T-helper 2 cell treated with Interferon-gamma antibody and Interleukin-4, amounts not matched to agents 5 μg/mL and 100 μg/mL, for 36 hours (primary cell): ENCODE results near the gene GRHPR.

Experiments
- DNase-seq: peaks from one replicate; pipeline ENCODE4 v3.0.0; 2021; ENCODE audit warnings: low spot score
- H3K27ac Mint-ChIP-seq: one replicate; pipeline ENCODE4 v1.8.0; 2021; ENCODE audit warnings: mild to moderate bottlenecking, mixed read lengths
- H3K27me3 Mint-ChIP-seq: one replicate; pipeline ENCODE4 v1.8.0; 2021; ENCODE audit warnings: low read depth, mixed read lengths
- H3K36me3 Mint-ChIP-seq: one replicate; pipeline ENCODE4 v1.8.0; 2021; ENCODE audit warnings: low read depth, mixed read lengths
- H3K4me1 Mint-ChIP-seq: one replicate; pipeline ENCODE4 v1.8.0; 2021; ENCODE audit warnings: low read depth, mixed read lengths
- H3K4me3 Mint-ChIP-seq: one replicate; pipeline ENCODE4 v1.8.0; 2022; ENCODE audit warnings: mild to moderate bottlenecking, moderate library complexity, mixed read lengths
- H3K9me3 Mint-ChIP-seq: one replicate; pipeline ENCODE4 v1.8.0; 2021; ENCODE audit warnings: mixed read lengths

The GRHPR gene

DNA sequence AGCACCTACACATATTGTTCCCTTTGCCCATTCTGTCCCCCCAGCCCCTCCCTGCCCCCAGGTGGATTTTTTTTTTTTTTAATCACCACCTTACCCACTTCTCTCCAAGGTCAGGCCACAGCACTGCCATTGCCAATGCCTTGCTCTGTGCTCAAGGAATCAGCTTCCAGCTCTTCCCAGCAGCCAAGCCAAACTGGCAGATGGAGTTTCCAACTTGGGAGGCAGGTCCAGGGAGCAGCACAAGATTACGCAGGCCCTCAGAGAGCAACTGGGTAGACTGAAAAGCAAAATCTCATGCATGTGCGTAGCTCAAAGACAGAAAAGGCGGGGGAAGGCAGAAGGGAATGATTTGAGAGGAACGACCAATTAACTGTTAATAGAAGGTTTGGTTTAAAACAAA is 15.1 kb downstream of the GRHPR start:
- Mint-ChIP-seq H3K27ac (no peak overlapping the region), H3K4me3 (no peak overlapping the region), H3K36me3 (peaks cover 41% of the 10 kb centered on the region), H3K27me3 (no peaks in the 10 kb centered on the region), H3K4me1 (peaks cover 2% of the 10 kb centered on the region), H3K9me3 (no peaks in the 10 kb centered on the region)
- no peak for DNase-seq

DNA sequence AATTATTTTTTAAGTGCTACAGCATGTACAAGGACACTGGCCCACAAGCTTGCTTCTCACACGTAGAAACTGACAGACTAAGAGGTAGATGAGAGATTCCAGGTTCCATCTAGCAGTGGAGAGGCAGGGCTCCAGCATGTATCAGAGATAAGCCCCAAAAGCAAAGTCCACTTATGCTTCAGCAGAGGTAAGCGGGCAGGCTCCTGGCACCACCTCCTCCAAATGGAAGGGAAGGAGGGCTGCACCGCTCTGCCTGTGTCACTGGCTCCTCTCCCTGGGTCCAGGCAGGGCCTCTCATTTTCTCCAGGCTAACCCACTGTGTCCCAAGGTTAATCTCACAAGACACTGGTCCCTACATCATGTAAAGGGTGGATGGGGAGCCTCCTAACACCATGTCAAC is 15.9 kb downstream of the GRHPR start:
- Mint-ChIP-seq H3K9me3 (no peaks in the 10 kb centered on the region), H3K4me1 (no peaks in the 10 kb centered on the region), H3K27me3 (no peaks in the 10 kb centered on the region), H3K4me3 (no peak overlapping the region), H3K36me3 (peaks cover 39% of the 10 kb centered on the region), H3K27ac (no peak overlapping the region)
- DNase-seq: no peak

DNA sequence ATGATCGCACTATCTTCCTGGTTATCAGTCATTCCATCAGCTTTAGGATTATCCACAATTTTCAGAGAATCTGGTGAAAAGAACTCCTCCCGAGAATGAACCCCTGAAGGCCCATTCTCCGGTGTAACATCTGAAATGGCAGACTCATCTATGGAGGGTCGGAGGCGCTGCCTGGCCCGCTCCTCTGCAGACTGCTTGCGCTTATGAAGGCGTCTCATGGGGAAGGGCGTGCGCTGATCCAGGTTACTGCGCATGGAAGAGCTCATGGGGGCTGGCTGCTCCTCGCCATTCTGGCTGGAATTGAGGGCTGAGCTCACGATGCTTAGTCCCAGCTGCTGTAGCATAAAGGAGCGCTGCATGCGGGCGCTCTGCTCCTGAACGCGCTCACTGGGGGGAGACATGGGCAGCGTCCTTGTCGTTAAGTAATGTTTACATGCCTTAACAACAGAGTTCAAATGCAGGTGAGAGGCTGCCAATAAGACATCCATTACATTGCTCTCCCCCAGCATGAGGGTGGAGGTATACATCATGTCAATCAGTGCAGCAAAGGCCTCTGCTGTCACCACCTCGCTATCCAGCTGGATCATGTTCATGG is 19.4 kb downstream of the GRHPR start:
- DNase-seq: no peak
- H3K4me1 Mint-ChIP-seq: peaks cover 8% of the 10 kb centered on the region
- H3K36me3 Mint-ChIP-seq: peaks cover 36% of the 10 kb centered on the region
- H3K4me3 Mint-ChIP-seq: no peak overlapping the region
- no peak overlapping the region for H3K27ac Mint-ChIP-seq
- H3K27me3 Mint-ChIP-seq: no peaks in the 10 kb centered on the region
- H3K9me3 Mint-ChIP-seq: no peaks in the 10 kb centered on the region

DNA sequence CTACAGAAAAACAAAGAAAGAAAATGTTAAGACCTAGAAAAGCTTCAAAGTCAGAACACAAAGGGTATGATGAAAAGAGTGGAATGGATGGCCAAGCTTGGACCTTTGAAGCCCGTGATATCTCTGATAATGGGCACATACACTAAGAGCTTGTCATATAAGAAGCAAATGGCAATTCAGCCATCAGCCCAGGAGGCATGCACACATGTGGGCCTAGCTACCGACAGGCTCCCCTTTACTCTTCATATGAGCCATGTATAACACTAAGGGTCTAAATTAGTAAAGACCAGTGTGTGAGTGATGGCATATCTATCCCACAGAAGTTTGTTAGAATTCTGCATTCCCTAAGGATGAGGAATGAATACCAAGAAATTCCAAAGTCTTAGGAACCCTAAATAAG is 20.1 kb downstream of the GRHPR start:
- Mint-ChIP-seq H3K27me3 (no peaks in the 10 kb centered on the region), H3K27ac (no peak overlapping the region), H3K36me3 (peaks cover 32% of the 10 kb centered on the region), H3K9me3 (no peaks in the 10 kb centered on the region), H3K4me3 (no peak overlapping the region), H3K4me1 (peaks cover 11% of the 10 kb centered on the region)
- no peak for DNase-seq

DNA sequence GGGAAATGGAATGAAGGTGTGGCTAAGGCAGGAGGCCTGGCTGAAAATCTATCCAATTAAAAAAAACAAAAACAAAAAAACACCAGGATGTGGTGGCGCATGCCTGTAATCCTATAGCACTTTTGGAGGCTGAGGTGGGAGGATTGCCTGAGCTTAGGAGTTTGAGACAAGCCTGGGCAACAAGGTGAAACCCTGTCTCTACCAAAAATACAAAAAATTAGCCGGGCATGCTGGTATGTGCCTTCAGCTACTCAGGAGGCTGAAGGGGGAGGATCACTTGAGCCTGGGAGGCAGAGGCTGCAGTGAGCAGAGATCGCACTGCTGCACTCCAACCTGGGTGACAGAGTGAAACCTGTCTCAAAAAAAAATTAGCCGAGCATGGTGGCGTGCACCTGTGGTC is 21.1 kb downstream of the GRHPR start:
- H3K27ac Mint-ChIP-seq: no peak overlapping the region
- peaks cover 31% of the 10 kb centered on the region for H3K36me3 Mint-ChIP-seq
- no peak for DNase-seq
- H3K4me3 Mint-ChIP-seq: no peak overlapping the region
- H3K4me1 Mint-ChIP-seq: peaks cover 11% of the 10 kb centered on the region
- H3K9me3 Mint-ChIP-seq: no peaks in the 10 kb centered on the region
- H3K27me3 Mint-ChIP-seq: no peaks in the 10 kb centered on the region

DNA sequence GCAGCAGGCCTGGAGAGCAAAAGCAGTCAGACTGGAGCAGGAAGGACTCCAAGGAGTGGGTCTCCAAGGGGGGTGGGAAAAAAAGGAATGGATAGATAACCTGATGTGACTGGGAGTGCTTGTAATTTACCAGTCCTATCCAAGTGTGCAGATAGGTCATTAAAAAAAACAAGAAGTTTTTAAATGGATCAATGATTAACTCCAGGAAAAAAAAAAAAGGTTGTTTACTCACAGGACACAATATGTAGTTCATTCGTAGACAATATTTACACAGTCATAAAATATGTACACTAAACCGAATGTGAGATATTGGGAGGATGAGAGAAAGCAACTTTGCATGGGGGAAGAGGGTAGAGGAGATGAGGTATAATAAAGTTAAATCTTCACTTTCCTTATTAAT is 22.4 kb downstream of the GRHPR start:
- H3K36me3 Mint-ChIP-seq: peaks cover 32% of the 10 kb centered on the region
- H3K27me3 Mint-ChIP-seq: no peaks in the 10 kb centered on the region
- no peak overlapping the region for H3K4me3 Mint-ChIP-seq
- peaks cover 11% of the 10 kb centered on the region for H3K4me1 Mint-ChIP-seq
- no peak for DNase-seq
- H3K27ac Mint-ChIP-seq: no peak overlapping the region
- H3K9me3 Mint-ChIP-seq: no peaks in the 10 kb centered on the region

DNA sequence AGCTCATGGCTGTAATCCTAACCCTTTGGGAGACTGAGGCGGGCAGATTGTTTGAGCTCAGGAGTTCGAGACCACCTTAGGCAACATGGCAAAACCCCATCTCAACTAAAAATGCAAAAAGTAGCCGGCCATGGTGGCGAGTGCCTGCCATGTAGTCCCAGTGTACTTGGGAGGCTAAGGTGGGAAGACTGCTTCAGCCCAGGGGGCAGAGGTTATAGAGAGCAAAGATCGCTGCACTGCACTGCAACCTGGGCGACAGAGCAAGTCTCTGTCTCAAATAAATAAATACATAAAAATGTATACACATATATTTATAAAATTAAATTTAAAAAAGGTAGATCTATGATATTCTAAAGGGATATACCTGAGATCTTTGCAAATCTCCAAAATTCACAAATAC is 23.3 kb downstream of the GRHPR start:
- no peak for DNase-seq
- H3K9me3 Mint-ChIP-seq: no peaks in the 10 kb centered on the region
- no peaks in the 10 kb centered on the region for H3K27me3 Mint-ChIP-seq
- peaks cover 32% of the 10 kb centered on the region for H3K36me3 Mint-ChIP-seq
- H3K4me1 Mint-ChIP-seq: peaks cover 11% of the 10 kb centered on the region
- no peak overlapping the region for H3K27ac Mint-ChIP-seq
- no peak overlapping the region for H3K4me3 Mint-ChIP-seq

DNA sequence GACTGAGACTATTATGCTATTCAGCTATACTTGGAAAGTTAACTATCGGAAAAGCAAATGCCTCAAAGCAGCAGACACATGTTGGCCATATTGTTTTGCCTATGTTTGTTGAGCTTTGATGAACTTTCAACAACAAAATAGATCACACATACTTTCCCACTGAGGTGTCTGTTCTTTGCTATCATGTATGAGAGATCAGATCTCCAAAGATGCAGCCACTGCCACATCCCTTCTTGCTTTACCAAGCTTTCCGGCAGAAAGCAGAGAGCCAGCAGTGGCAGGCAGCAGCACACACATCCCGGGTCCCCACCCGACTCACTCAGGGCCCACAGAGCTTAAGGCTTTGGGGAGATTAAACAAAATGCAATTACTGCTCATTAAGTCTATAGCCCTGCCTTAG is 23.9 kb downstream of the GRHPR start:
- H3K9me3 Mint-ChIP-seq: no peaks in the 10 kb centered on the region
- peaks cover 11% of the 10 kb centered on the region for H3K4me1 Mint-ChIP-seq
- H3K4me3 Mint-ChIP-seq: no peak overlapping the region
- no peaks in the 10 kb centered on the region for H3K27me3 Mint-ChIP-seq
- H3K27ac Mint-ChIP-seq: peak overlapping the region; percentile 32
- peaks cover 27% of the 10 kb centered on the region for H3K36me3 Mint-ChIP-seq
- DNase-seq: no peak

DNA sequence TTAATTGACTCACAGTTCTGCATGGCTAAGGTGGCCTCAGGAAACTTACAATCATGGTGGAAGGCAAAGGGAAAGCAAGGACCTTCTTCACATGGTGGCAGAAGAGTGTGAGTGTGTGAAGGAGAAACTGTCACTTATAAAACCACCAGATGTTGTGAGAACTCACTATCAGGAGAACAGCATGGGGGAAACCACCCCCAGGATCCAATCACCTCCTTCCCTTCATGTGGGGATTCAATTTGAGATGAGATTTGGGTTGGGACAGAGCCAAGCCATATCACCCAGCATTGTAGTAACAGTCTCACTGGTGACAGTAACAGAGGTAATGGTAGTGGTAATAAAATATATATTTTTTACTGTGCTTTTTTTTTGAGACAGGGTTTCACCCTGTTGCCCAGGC is 24.6 kb downstream of the GRHPR start:
- no peak overlapping the region for H3K27ac Mint-ChIP-seq
- no peaks in the 10 kb centered on the region for H3K9me3 Mint-ChIP-seq
- peaks cover 20% of the 10 kb centered on the region for H3K36me3 Mint-ChIP-seq
- no peak for DNase-seq
- H3K4me3 Mint-ChIP-seq: no peak overlapping the region
- peaks cover 11% of the 10 kb centered on the region for H3K4me1 Mint-ChIP-seq
- H3K27me3 Mint-ChIP-seq: no peaks in the 10 kb centered on the region

DNA sequence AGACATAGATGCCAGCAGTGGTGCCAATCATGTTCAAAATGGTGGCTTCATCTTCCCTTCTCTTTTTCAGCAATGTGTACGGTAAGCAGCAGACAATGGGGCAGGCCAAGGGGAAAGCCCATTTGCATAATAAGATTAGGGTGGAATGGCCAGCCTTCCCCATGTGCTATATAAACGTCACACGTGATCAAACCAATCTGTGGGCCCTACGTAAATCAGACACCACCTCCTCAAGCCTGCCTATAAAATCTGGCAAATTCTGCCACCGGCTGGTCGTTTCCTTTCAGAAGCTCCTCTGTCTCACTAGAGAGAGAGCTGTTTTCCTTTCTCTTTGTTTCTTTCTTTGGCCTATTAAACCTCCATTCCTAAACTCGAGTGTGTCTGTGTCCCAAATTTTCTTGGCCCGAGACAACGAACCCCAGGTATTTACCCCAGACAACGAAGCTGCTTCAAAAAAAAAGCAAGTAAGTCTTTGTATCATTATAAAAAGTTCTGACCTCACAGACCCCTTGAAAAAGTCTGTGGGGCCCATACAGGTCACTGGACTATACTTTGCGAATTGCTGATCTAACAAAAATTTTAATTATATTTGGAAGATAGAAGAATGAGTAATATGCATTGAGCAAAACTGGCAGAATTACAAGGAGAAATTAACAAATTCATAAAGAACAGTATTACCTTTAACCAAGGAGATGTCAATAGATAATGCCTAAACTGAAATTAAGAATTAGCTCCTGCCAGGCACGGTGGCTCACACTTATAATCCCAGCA is 27.6 kb downstream of the GRHPR start:
- peaks cover 12% of the 10 kb centered on the region for H3K4me1 Mint-ChIP-seq
- H3K9me3 Mint-ChIP-seq: no peaks in the 10 kb centered on the region
- DNase-seq: no peak
- H3K36me3 Mint-ChIP-seq: peaks cover 16% of the 10 kb centered on the region
- no peaks in the 10 kb centered on the region for H3K27me3 Mint-ChIP-seq
- no peak overlapping the region for H3K4me3 Mint-ChIP-seq
- H3K27ac Mint-ChIP-seq: no peak overlapping the region

DNA sequence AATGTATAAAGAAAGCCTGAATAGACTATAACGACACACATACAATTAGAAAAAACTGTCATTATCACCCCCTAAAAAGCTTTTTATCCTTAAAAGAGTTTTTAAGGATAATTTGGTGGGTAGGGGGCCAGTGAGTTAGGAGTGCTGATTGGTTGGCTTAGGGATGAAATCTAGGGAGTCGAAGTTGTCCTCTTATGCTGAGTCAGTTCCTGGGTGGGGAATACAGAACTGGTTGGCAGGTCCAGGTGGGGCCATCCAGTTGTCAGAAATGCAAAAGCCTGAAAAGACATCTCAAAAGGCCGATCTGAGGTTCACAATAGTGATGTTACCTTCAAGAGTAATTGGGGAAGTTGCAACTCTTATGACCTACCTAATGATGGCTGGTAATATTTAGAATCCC is 29.1 kb downstream of the GRHPR start:
- peaks cover 14% of the 10 kb centered on the region for H3K36me3 Mint-ChIP-seq
- H3K9me3 Mint-ChIP-seq: no peaks in the 10 kb centered on the region
- no peak overlapping the region for H3K27ac Mint-ChIP-seq
- peaks cover 9% of the 10 kb centered on the region for H3K4me1 Mint-ChIP-seq
- H3K4me3 Mint-ChIP-seq: no peak overlapping the region
- DNase-seq: no peak
- no peaks in the 10 kb centered on the region for H3K27me3 Mint-ChIP-seq

DNA sequence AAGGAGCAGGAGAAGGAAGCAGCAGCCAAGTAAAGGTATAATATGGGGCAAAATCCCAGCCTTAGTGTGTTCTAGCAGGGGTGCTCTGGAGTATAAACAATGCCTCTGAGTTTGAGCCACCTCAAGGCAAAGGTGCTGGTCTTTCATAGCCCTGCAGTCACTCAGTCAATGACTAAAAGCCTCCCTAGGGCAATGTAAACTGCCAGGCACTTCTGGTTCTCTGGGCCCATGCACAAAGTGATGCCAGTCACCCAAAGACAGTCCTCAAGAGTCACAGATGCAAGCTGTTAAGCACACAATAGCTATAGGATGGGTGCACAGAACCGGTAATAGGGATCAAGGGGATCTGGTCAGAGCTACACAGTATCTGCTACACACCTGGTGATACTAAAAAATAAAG is 30.1 kb downstream of the GRHPR start:
- H3K9me3 Mint-ChIP-seq: no peaks in the 10 kb centered on the region
- no peak overlapping the region for H3K27ac Mint-ChIP-seq
- DNase-seq: no peak
- no peak overlapping the region for H3K4me3 Mint-ChIP-seq
- H3K4me1 Mint-ChIP-seq: peaks cover 7% of the 10 kb centered on the region
- H3K27me3 Mint-ChIP-seq: no peaks in the 10 kb centered on the region
- peaks cover 14% of the 10 kb centered on the region for H3K36me3 Mint-ChIP-seq

DNA sequence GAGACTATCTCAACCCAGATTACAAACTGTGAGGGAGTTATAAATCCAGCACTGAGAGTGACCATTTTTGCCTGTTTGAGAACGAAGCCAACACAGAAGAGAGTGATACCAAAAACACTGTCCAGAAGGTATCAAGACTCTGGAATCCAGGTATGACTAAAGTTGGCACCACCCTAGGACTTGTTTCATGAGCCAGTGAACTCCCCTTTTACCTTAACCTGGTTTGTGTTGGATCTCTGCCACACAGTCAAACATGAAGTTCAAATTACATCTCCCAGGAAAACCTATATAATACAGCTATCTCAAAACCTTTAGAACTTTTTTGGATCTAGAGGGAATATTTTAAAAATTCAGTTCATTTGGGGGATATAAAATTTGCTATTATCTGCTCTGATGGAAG is 31.3 kb downstream of the GRHPR start:
- no peak overlapping the region for H3K27ac Mint-ChIP-seq
- H3K36me3 Mint-ChIP-seq: peaks cover 9% of the 10 kb centered on the region
- no peak for DNase-seq
- no peak overlapping the region for H3K4me3 Mint-ChIP-seq
- H3K27me3 Mint-ChIP-seq: no peaks in the 10 kb centered on the region
- no peaks in the 10 kb centered on the region for H3K9me3 Mint-ChIP-seq
- H3K4me1 Mint-ChIP-seq: peaks cover 9% of the 10 kb centered on the region

DNA sequence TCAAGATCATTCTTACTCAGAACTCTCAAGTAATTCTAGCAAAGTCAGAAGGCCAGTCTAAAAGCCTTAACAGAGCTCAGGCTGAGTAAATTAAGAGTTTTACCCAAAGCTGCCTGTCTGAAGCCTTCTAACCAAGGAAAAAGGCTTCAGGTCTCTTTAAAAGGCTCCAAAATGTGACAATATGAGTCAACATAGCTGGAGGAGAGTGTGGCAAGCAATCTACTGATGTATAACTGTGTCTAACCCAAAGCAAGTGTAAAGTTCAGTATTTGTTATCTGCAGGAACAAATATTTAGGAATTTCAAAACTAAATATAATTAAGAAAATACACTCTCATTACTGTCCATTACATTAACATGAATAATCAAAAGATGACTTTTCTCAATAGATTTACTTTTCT is 31.7 kb downstream of the GRHPR start:
- Mint-ChIP-seq H3K9me3 (no peaks in the 10 kb centered on the region), H3K4me3 (no peak overlapping the region), H3K4me1 (peaks cover 9% of the 10 kb centered on the region)

More for the DNA sequence above, 31.7 kb downstream of the GRHPR start:
- DNase-seq: no peak
- Mint-ChIP-seq H3K27me3 (no peaks in the 10 kb centered on the region), H3K36me3 (peaks cover 9% of the 10 kb centered on the region), H3K27ac (no peak overlapping the region)
